CD4-positive, alpha-beta T cell treated with Interleukin-15 for 4 hours (primary cell): ENCODE data around the gene TYW3.

ENCODE experiments used
- DNase-seq: peaks from one replicate; pipeline ENCODE4 v3.0.0-alpha.2; 2020; ENCODE audit warnings: low spot score

The TYW3 gene

GRCh38 chr1:74791491-74791890 lies 58.5 kb downstream of the TYW3 start:
- no peak for DNase-seq

GRCh38 chr1:74799119-74799657 lies 66.2 kb downstream of the TYW3 start:
- no peak for DNase-seq

- DNase-seq, result no peak
Measured at GRCh38 chr1:74811436-74812179, 78.7 kb downstream of the TYW3 start.

GRCh38 chr1:74812180-74812541 lies 79.2 kb downstream of the TYW3 start:
- DNase-seq, result no peak
